HUES6 (cell line): Measurements from ENCODE around the gene TENT4B.

Experiments
- H3K27ac ChIP-seq: 2 replicates; pipeline ENCODE4 v1.7.0; 2013; ENCODE audit warnings: low read depth, mild to moderate bottlenecking, low read length, inconsistent platforms
- H3K27me3 ChIP-seq: 2 replicates; pipeline ENCODE4 v1.6.1; 2013; ENCODE audit warnings: low read length; ENCODE audit not compliant: control insufficient read depth, insufficient read depth
- H3K36me3 ChIP-seq: 2 replicates; pipeline ENCODE4 v1.6.1; 2013; ENCODE audit warnings: low read length; ENCODE audit not compliant: control insufficient read depth, insufficient read depth
- H3K4me1 ChIP-seq: 2 replicates; pipeline ENCODE4 v1.6.1; 2013; ENCODE audit warnings: low read length; ENCODE audit not compliant: control insufficient read depth, insufficient read depth
- H3K4me3 ChIP-seq: 2 replicates; pipeline ENCODE4 v1.5.1; 2013; ENCODE audit warnings: low read depth, low read length
- H3K9ac ChIP-seq: one replicate; pipeline ENCODE4 v1.6.1; 2013; ENCODE audit warnings: mild to moderate bottlenecking, low read length
- H3K9me3 ChIP-seq: 2 replicates; pipeline ENCODE4 v1.6.1; 2013; ENCODE audit warnings: low read depth, low read length; ENCODE audit not compliant: control insufficient read depth, insufficient read depth

TENT4B gene

DNA sequence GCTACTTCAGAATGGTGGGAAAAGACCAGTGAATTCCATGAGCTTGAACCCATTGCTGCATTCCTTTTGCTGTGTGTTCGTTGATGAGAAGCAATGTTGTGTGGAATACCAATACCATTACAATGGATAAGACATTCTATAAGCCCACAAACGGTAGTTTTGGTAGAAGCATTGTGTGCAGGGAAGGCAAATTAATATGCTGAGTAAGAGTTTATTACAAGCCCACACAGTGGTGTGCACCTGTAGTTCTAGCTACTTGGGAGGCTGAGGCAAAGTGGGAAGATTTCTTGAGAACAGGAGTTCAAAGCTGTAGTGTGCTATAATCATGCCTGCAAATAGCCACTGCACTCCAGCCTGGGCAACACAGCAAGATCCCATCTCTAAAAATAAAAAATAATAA, 19.9 kb upstream of the TENT4B start:
- Histone ChIP-seq H3K36me3 (no peaks in the 10 kb centered on the region), H3K9me3 (no peaks in the 10 kb centered on the region), H3K9ac (no peak overlapping the region), H3K27ac (no peak overlapping the region), H3K27me3 (no peaks in the 10 kb centered on the region), H3K4me1 (no peaks in the 10 kb centered on the region), H3K4me3 (no peak overlapping the region)

GRCh38 chr16:50136399-50136798, 16.7 kb upstream of the TENT4B start:
- no peaks in the 10 kb centered on the region for H3K27me3 ChIP-seq
- no peaks in the 10 kb centered on the region for H3K36me3 ChIP-seq
- no peak overlapping the region for H3K27ac ChIP-seq
- no peak overlapping the region for H3K9ac ChIP-seq
- no peak overlapping the region for H3K4me3 ChIP-seq
- no peaks in the 10 kb centered on the region for H3K9me3 ChIP-seq
- no peaks in the 10 kb centered on the region for H3K4me1 ChIP-seq

DNA sequence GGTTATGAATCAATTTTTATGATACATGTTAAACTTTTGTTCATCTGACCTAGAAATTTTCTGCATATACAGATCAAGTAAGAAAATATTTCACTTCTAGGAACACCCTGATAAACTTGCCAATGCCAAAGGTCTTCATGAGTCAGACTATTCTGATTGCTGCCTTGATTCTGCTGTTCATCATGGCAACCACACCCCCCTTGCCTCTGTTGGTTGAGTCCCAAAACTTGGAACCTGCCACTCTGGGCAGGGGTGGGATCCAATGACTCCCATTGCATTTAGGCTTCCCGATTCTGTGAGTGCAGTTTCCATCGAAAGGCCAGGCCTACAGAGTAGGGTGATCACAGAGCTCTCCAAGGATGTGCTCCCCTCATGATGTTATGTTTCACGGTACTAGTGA, 15.8 kb upstream of the TENT4B start:
- no peaks in the 10 kb centered on the region for H3K36me3 ChIP-seq
- H3K9ac ChIP-seq: no peak overlapping the region
- H3K27me3 ChIP-seq: no peaks in the 10 kb centered on the region
- H3K4me3 ChIP-seq: no peak overlapping the region
- H3K4me1 ChIP-seq: no peaks in the 10 kb centered on the region
- no peaks in the 10 kb centered on the region for H3K9me3 ChIP-seq
- H3K27ac ChIP-seq: no peak overlapping the region

DNA sequence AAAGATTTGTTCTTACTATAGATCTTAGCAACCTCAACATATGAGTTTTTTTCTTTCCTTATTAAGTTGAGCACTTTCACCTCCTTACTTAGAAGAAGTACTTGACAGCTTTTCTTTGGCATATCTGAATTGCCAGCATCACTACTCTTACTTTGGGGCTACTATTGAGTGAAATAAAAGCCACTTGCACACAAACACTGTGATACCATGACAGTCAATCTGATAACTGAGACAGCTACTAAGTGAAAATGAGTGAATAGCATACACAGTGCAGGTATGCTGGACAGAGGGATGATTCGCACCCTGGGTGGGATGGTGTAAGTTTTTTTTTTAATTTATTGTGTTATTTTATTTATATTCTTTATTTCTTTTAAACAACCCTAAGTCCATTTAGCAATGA, 13.5 kb upstream of the TENT4B start:
- no peak overlapping the region for H3K4me3 ChIP-seq
- H3K9me3 ChIP-seq: no peaks in the 10 kb centered on the region
- H3K36me3 ChIP-seq: no peaks in the 10 kb centered on the region
- no peaks in the 10 kb centered on the region for H3K27me3 ChIP-seq
- no peaks in the 10 kb centered on the region for H3K4me1 ChIP-seq
- no peak overlapping the region for H3K27ac ChIP-seq
- H3K9ac ChIP-seq: no peak overlapping the region

- Histone ChIP-seq H3K27ac (no peak overlapping the region), H3K9ac (no peak overlapping the region), H3K27me3 (no peaks in the 10 kb centered on the region), H3K4me3 (no peak overlapping the region), H3K36me3 (no peaks in the 10 kb centered on the region), H3K9me3 (no peaks in the 10 kb centered on the region), H3K4me1 (peaks cover 4% of the 10 kb centered on the region; the same call in 1 of the 2 replicates)
Measured at GRCh38 chr16:50144211-50144610, 8.9 kb upstream of the TENT4B start.

- Histone ChIP-seq H3K9ac (no peak overlapping the region), H3K9me3 (no peaks in the 10 kb centered on the region), H3K4me3 (no peak overlapping the region), H3K4me1 (peaks cover 4% of the 10 kb centered on the region; the same call in 1 of the 2 replicates), H3K36me3 (no peaks in the 10 kb centered on the region), H3K27me3 (no peaks in the 10 kb centered on the region), H3K27ac (no peak overlapping the region)
Measured at GRCh38 chr16:50146479-50147435, 6.3 kb upstream of the TENT4B start.

- H3K9ac ChIP-seq: no peak overlapping the region
- no peaks in the 10 kb centered on the region for H3K9me3 ChIP-seq
- H3K36me3 ChIP-seq: no peaks in the 10 kb centered on the region
- H3K4me1 ChIP-seq: peaks cover 21% of the 10 kb centered on the region
- no peak overlapping the region for H3K27ac ChIP-seq
- no peaks in the 10 kb centered on the region for H3K27me3 ChIP-seq
- no peak overlapping the region for H3K4me3 ChIP-seq
Measured at GRCh38 chr16:50151322-50151721, 1.8 kb upstream of the TENT4B start.

GRCh38 chr16:50151756-50152155, 1.4 kb upstream of the TENT4B start:
- H3K9me3 ChIP-seq: no peaks in the 10 kb centered on the region
- H3K9ac ChIP-seq: no peak overlapping the region
- H3K27me3 ChIP-seq: no peaks in the 10 kb centered on the region
- no peaks in the 10 kb centered on the region for H3K36me3 ChIP-seq
- peak overlapping the region; percentile 98 for H3K4me3 ChIP-seq
- no peak overlapping the region for H3K27ac ChIP-seq
- H3K4me1 ChIP-seq: peaks cover 18% of the 10 kb centered on the region

GRCh38 chr16:50152351-50152806, 727 bp upstream of the TENT4B start:
- Histone ChIP-seq H3K4me3 (peak overlapping the region; percentile 98), H3K9me3 (no peaks in the 10 kb centered on the region), H3K9ac (peak overlapping the region; percentile 96), H3K27ac (peak overlapping the region; percentile 89; the same call in 1 of the 2 replicates), H3K4me1 (peaks cover 16% of the 10 kb centered on the region), H3K36me3 (no peaks in the 10 kb centered on the region), H3K27me3 (no peaks in the 10 kb centered on the region)

GRCh38 chr16:50153596-50154419, 702 bp downstream of the TENT4B start:
- peaks cover 16% of the 10 kb centered on the region for H3K4me1 ChIP-seq
- H3K27me3 ChIP-seq: no peaks in the 10 kb centered on the region
- H3K36me3 ChIP-seq: no peaks in the 10 kb centered on the region
- peak overlapping the region; percentile 73 for H3K9ac ChIP-seq
- H3K9me3 ChIP-seq: no peaks in the 10 kb centered on the region
- peak overlapping the region; percentile 91 for H3K4me3 ChIP-seq
- H3K27ac ChIP-seq: no peak overlapping the region
